ENCODE measurements around the gene LRRC3B. TPM values are rescaled to one million over a fixed set of nuclear protein-coding genes. Genes with fewer than 3 reads are reported as not detected.
A peak's percentile ranks its signal among the peaks of the same experiment; 100 is the strongest.

LRRC3B gene
- polyA plus RNA-seq, 1 donor from 2014 or later, result 56.4 TPM

DNA sequence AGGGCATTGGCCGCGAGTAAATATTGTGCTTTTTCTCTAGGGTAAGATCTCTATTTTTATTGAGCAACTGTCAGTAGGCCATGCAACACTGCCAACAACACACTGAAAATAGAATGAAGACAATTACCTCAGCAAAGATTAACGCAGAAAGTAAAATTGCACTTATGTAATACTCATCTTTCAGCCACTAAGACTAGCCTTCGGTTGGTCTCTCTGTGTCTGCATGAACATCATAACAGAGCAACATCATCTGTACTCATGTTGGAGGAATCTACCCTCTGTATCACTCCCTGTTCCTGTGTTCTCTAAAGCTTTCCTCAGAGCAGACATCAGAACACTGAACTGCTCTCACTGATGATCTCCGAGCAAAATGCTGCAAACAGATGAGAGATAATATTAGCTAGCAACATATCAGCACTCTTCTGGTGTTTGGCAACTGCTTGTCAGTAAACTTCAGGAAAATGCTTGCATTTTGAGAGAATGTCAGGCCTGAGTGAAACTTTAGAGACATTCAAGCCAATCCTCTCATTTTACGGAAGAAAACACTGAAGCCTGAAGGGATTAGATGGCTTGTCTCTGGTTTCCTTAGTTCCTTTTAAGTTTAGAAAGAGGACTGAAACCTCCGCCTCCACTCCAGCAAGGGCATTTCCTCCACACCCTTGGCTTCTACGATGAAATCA is 8.4 kb upstream of the LRRC3B start:
- H3K4me3 ChIP-seq (ENCODE audit: low read length), result no peak overlapping the region
- H3F3A ChIP-seq (ENCODE audit: insufficient read depth, low read length, poor library complexity, severe bottlenecking), result no peaks in the 10 kb centered on the region
- H2AFZ ChIP-seq (ENCODE audit: low read depth, low read length), result no peak overlapping the region
- no peak overlapping the region for H3K9ac ChIP-seq (ENCODE audit: low read length)
- H4K20me1 ChIP-seq (ENCODE audit: insufficient read depth), result no peaks in the 10 kb centered on the region
- TF ChIP-seq EZH2 (IDR thresholded peaks at IDR 0.05; ENCODE audit: borderline replicate concordance, insufficient read depth, low read length, poor library complexity, severe bottlenecking), result no peak
- TF ChIP-seq REST (IDR thresholded peaks at IDR 0.05; ENCODE audit: borderline replicate concordance), result no peak
- TF ChIP-seq RAD21 (conservative IDR thresholded peaks at IDR 0.05), result no peak
- TF ChIP-seq POLR2AphosphoS5 (IDR thresholded peaks at IDR 0.05), result no peak
- TF ChIP-seq SMC3 (conservative IDR thresholded peaks at IDR 0.05; ENCODE audit: poor library complexity), result no peak
- TF ChIP-seq, protein P1, sequence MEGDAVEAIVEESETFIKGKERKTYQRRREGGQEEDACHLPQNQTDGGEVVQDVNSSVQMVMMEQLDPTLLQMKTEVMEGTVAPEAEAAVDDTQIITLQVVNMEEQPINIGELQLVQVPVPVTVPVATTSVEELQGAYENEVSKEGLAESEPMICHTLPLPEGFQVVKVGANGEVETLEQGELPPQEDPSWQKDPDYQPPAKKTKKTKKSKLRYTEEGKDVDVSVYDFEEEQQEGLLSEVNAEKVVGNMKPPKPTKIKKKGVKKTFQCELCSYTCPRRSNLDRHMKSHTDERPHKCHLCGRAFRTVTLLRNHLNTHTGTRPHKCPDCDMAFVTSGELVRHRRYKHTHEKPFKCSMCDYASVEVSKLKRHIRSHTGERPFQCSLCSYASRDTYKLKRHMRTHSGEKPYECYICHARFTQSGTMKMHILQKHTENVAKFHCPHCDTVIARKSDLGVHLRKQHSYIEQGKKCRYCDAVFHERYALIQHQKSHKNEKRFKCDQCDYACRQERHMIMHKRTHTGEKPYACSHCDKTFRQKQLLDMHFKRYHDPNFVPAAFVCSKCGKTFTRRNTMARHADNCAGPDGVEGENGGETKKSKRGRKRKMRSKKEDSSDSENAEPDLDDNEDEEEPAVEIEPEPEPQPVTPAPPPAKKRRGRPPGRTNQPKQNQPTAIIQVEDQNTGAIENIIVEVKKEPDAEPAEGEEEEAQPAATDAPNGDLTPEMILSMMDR (IDR thresholded peaks at IDR 0.05; ENCODE audit: poor library complexity, severe bottlenecking), result no peak
- no peak for TF ChIP-seq EP300 (conservative IDR thresholded peaks at IDR 0.05; ENCODE audit: poor library complexity, severe bottlenecking)
- TF ChIP-seq TAF1 (IDR thresholded peaks at IDR 0.05; ENCODE audit: low read depth), result no peak
- TF ChIP-seq MXI1 (conservative IDR thresholded peaks at IDR 0.05; ENCODE audit: poor library complexity, severe bottlenecking), result no peak
- H3K27me3 ChIP-seq (ENCODE audit: insufficient read depth, low read depth, low read length), result no peaks in the 10 kb centered on the region
- H3K9me2 ChIP-seq (ENCODE audit: insufficient read depth, low read length), result no peaks in the 10 kb centered on the region
- no peak overlapping the region for H3K4me2 ChIP-seq (ENCODE audit: low read length)
- H3K9me3 ChIP-seq (ENCODE audit: low read length), result no peaks in the 10 kb centered on the region
- H3K36me3 ChIP-seq (ENCODE audit: insufficient read depth, low read length), result no peaks in the 10 kb centered on the region
- no peaks in the 10 kb centered on the region for H3K79me2 ChIP-seq (replicated peaks; ENCODE audit: insufficient read depth, low read length)
- H3K27ac ChIP-seq (ENCODE audit: low read length), result no peak overlapping the region

GRCh38 chr3:26621176-26621575 is 1.4 kb upstream of the LRRC3B start:
- H3K9ac ChIP-seq (ENCODE audit: low read length), result no peak overlapping the region
- no peak overlapping the region for H2AFZ ChIP-seq (ENCODE audit: low read depth, low read length)
- H3K9me2 ChIP-seq (ENCODE audit: insufficient read depth, low read length), result no peaks in the 10 kb centered on the region
- no peaks in the 10 kb centered on the region for H3K9me3 ChIP-seq (ENCODE audit: low read length)
- H3K27me3 ChIP-seq (ENCODE audit: insufficient read depth, low read depth, low read length), result peaks cover 20% of the 10 kb centered on the region
- H3K27ac ChIP-seq (ENCODE audit: low read length), result no peak overlapping the region
- TF ChIP-seq RAD21 (conservative IDR thresholded peaks at IDR 0.05) (no peak), POLR2AphosphoS5 (IDR thresholded peaks at IDR 0.05) (no peak), REST (IDR thresholded peaks at IDR 0.05; ENCODE audit: borderline replicate concordance) (no peak), SMC3 (conservative IDR thresholded peaks at IDR 0.05; ENCODE audit: poor library complexity) (no peak), MXI1 (conservative IDR thresholded peaks at IDR 0.05; ENCODE audit: poor library complexity, severe bottlenecking) (no peak), EP300 (conservative IDR thresholded peaks at IDR 0.05; ENCODE audit: poor library complexity, severe bottlenecking) (no peak)
- TF ChIP-seq, protein P1 (IDR thresholded peaks at IDR 0.05; ENCODE audit: poor library complexity, severe bottlenecking), result no peak
- peak overlapping the region; percentile 72 for H3K4me2 ChIP-seq (ENCODE audit: low read length)
- no peaks in the 10 kb centered on the region for H3K36me3 ChIP-seq (ENCODE audit: insufficient read depth, low read length)
- H3F3A ChIP-seq (ENCODE audit: insufficient read depth, low read length, poor library complexity, severe bottlenecking), result no peaks in the 10 kb centered on the region
- peak overlapping the region; percentile 80 for H3K4me3 ChIP-seq (ENCODE audit: low read length)
- H4K20me1 ChIP-seq (ENCODE audit: insufficient read depth), result no peaks in the 10 kb centered on the region
- H3K79me2 ChIP-seq (replicated peaks; ENCODE audit: insufficient read depth, low read length), result no peaks in the 10 kb centered on the region

All from neural cell (in vitro differentiated cells).